Esophagus squamous epithelium (tissue), 4 donors: ENCODE data around the gene DENND1A.

Source experiments
- CTCF ChIP-seq, 6 experiments: fragments of 450-650 bp in 4 of 6; fragments of 200-600 bp in 2 of 6; sonication (generic) in 2 of 6; IDR thresholded peaks; one replicate each; pipeline ENCODE4 v1.5.1; 2016 to 2019; ENCODE audit warnings: antibody characterized with exemption in 6 of 6, mild to moderate bottlenecking in 4 of 6, moderate library complexity in 4 of 6
- POLR2A ChIP-seq, 4 donors: fragments of 450-650 bp; IDR thresholded peaks; one replicate each; pipeline ENCODE4 v1.6.1; 2017; ENCODE audit warnings: antibody characterized with exemption in 4 of 4, mild to moderate bottlenecking in 4 of 4, moderate library complexity in 3 of 4

DNA sequence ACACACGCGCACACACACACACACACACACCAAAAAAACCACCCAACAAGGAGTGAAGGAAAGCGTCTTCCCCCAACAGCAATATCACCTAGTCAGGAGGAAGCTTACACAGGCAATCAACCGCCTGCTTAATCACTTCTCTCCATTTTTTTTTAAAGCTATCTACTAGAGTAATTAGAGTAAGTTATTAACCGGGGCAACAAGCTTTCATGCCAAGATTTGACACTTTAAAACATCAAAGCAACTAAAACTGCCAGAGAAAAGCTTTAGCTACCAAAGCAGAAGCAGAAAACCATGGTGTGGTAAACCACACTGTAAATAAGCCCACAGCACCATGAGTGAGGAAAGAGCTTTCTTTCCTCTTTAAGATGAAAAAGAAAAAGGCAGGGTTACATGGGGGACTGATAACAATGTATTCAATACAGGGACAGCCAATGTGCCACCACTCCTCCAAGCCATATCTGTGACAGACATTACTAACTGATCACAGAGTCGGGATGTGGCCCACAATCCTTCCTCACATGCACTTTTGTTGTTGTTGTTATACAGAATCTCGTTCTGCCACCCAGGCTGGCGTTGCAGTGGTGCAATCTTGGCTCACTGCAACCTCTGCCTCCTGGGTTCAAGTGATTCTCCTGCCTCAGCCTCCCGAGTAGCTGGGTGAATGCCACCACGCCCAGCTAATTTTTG is 291.8 kb downstream of the DENND1A start:
- no peak for TF ChIP-seq CTCF (IDR thresholded peaks at IDR 0.05)
- no peak for TF ChIP-seq POLR2A (IDR thresholded peaks at IDR 0.05)
